GM12865 (cell line): ENCODE measurements around the gene SPATA31D4.

Source experiments
- DNase-seq: peaks from one replicate; pipeline ENCODE4 v3.0.0; 2010; ENCODE audit warnings: low read depth
- H3K4me3 ChIP-seq: 2 replicates; pipeline ENCODE4 v1.5.1; 2011; ENCODE audit warnings: mild to moderate bottlenecking, low read depth, low read length, control low read depth
- CTCF ChIP-seq: IDR thresholded peaks from 2 replicates; pipeline ENCODE4 v1.5.1; 2011; ENCODE audit warnings: low read length, control low read depth, low read depth, inconsistent platforms; ENCODE audit not compliant: insufficient read depth; ENCODE audit errors: missing control alignments

The SPATA31D4 gene

GRCh38 chr9:81893929-81894328 is 34.3 kb upstream of the SPATA31D4 start:
- no peak overlapping the region for H3K4me3 ChIP-seq
- DNase-seq: no peak
- TF ChIP-seq CTCF: no peak

GRCh38 chr9:81894891-81895290 is 33.3 kb upstream of the SPATA31D4 start:
- TF ChIP-seq CTCF: no peak
- H3K4me3 ChIP-seq: no peak overlapping the region
- DNase-seq: no peak

GRCh38 chr9:81896070-81896469 is 32.2 kb upstream of the SPATA31D4 start:
- no peak for TF ChIP-seq CTCF
- DNase-seq: no peak
- no peak overlapping the region for H3K4me3 ChIP-seq

DNA sequence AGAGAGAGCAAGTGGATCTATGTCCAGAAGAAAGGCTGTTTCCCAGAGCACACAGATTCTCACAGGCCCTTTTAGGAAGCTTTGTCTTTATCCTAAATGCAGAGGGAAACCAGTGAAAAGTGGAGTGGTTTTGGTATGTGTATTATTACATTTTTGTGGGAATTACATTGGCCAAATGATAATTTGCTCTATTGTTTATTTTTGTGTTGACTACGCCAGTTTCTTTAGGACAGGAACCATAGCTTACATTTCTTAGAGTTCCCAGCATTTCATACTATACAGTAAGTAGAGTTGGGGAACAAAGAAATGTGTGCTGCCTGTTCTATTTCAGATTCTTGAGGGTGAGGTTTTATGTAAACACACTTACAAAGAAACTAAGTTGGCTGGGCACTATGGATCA is 29.4 kb upstream of the SPATA31D4 start:
- no peak overlapping the region for H3K4me3 ChIP-seq
- DNase-seq: no peak
- TF ChIP-seq CTCF: no peak

- no peak overlapping the region for H3K4me3 ChIP-seq
- no peak for TF ChIP-seq CTCF
- DNase-seq: no peak
Measured at GRCh38 chr9:81902196-81902595, 26.0 kb upstream of the SPATA31D4 start.

GRCh38 chr9:81902626-81903025 is 25.6 kb upstream of the SPATA31D4 start:
- H3K4me3 ChIP-seq: no peak overlapping the region
- DNase-seq: no peak
- TF ChIP-seq CTCF: no peak

DNA sequence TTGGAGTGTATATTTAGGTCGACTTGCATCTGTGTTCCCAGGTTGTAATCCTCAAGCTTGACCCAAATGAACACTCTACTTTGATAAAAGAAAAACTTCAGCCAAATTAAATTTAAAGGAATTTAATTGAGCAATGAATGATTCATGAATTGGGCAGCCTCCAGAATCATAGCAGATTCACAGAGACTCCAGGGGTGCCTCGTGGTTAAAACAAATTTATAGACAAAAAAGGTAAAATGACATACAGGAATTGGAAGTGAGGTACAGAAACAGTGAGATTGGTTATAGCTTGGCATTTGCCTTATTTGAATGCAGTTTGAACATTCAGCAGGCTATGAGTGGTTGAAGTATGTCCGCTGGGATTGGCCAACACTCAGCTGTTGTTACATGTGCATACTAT is 21.6 kb upstream of the SPATA31D4 start:
- DNase-seq: no peak
- H3K4me3 ChIP-seq: no peak overlapping the region
- no peak for TF ChIP-seq CTCF
